Cortex of kidney (tissue), 1 donor: Measurements from ENCODE around the gene NFASC.

Source experiments
- DNase-seq: peaks from one replicate; lab custom pipeline; 2025; lab: John Stamatoyannopoulos, UW

The NFASC gene

DNA sequence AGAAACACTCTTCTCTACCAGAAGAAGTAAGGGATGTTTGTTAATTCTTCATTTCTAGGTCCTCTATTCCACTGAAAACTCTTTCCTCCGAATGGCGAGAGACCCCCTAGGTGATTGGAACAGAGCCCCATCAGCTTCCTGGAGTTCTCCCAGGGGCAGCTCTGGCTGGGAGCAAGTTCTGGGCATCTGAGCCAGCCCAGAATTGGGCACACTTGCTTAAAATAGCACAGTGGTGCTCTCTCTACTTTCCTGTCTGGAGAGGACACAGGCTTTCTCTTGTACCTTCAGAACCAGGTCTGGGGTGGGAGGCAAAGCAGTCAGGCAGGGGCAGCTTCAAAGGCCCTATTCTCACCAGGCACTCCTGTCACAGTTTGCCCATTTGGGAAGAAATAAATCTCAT, 89.2 kb downstream of the NFASC start:
- no peak for DNase-seq

- DNase-seq: no peak
Observed at GRCh38 chr1:204960306-204961125, 89.9 kb downstream of the NFASC start.

GRCh38 chr1:204961765-204962419, 91.2 kb downstream of the NFASC start:
- no peak for DNase-seq

- no peak for DNase-seq
Observed at GRCh38 chr1:204962742-204963632, 92.3 kb downstream of the NFASC start.

GRCh38 chr1:204967451-204967850, 96.8 kb downstream of the NFASC start:
- no peak for DNase-seq

DNA sequence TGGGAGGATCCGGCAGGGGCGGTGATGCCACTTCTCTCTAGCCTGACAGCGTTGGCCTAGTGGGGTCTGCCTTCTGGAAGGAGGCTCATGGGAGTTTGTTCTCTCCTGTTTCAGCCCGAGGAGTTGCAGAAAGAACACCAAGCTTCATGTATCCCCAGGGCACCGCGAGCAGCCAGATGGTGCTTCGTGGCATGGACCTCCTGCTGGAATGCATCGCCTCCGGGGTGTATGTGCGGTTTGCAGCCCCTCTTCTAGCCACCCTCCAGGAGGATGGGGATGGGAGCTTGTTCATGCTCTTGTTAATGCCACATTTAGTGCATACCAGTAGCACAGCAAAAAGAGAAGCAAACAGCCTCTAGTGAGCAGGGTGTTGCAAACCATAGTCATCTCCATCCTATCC, 97.5 kb downstream of the NFASC start:
- DNase-seq: no peak

- DNase-seq: no peak
Observed at GRCh38 chr1:204968951-204969350, 98.3 kb downstream of the NFASC start.

- no peak for DNase-seq
Observed at GRCh38 chr1:204970937-204971336, 100.3 kb downstream of the NFASC start.

DNA sequence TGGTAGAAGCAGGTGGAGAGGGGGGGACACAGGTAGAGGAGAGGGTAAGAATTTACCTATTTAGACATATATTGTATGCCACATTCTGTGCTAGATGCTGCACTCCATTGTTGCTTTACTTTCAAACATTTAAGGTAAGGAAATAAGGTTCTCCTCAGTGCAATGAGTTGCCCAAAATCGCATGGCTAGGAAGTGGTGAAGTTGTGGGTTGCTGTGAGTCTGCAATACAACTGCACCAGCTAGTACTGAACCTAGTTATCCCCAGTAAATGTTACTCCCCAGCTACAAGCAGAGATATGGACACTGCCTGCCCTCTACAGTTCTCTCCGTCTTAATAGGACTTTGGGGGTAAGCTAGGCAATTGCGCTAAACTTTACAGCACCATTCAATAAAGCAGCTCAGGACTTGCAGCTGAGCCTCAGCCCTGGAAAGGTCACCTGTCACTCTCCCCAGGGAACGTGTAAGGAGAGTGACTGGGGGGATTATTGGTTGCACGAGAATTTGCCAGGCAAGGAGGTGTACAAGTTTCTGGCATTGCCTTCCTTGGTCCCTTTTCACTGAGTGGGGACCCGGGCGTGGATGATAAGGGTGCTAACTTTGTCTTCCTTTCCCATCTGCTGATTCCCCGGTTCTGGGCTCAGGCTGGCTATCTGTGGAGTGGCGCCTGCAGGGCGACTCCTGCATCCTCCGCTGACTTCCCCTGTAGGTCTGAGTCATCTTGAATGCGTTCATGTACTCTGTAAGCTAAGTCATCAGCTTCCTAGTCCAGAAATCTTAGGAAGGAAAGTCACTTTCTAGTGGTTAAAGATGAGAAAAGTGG, 101.1 kb downstream of the NFASC start:
- no peak for DNase-seq

GRCh38 chr1:204972426-204972825, 101.8 kb downstream of the NFASC start:
- DNase-seq: no peak

- DNase-seq: no peak
Observed at GRCh38 chr1:204973449-204973848, 102.8 kb downstream of the NFASC start.

GRCh38 chr1:204974327-204974726, 103.7 kb downstream of the NFASC start:
- DNase-seq: no peak

DNA sequence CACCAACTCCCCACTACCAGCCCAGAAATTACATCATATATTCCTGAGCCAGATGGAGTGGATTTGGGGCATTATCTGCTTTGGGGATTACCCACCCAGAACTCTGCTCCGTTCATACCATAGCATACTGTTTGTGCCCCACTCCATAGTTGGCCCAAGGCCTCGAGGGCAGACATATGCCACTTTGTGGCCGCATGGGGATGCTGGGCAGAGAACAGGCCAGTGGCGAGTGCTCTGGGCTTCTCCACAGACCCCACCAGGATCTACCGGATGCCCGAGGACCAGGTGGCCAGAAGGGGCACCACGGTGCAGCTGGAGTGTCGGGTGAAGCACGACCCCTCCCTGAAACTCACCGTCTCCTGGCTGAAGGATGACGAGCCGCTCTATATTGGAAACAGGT, 104.4 kb downstream of the NFASC start:
- DNase-seq: no peak

DNA sequence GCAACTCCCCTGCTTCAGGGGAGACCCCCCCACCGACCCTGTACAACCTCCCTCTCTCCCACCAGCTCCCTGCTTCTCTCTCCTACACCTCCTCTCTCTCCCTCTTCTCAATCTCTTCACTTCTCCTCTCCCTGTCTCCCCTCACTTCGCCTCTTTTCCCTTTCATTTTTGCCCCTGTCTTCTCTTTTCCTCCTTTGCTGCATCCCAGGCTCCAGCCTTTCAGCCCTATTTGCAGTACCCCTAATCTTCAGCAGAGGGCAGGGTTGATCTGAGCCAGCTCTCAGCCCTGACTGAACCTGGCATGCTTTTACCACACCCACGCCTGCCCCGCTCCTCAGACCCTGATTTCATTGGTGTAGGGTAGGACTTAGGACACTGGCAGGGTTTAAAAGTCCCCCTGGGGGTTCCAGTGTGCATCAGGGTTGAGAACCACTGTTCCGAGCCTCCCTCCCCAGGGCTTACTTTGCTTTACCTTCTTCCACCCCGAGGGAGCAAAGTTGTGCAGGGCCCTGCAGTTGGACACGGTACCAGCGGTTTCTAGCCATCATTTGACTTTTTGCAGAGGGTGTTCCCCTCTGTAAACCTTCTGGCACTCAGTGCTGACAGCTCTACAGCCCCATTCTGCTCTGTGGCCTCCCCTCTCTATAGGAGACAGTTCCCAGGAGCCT, 105.0 kb downstream of the NFASC start:
- DNase-seq: no peak

DNA sequence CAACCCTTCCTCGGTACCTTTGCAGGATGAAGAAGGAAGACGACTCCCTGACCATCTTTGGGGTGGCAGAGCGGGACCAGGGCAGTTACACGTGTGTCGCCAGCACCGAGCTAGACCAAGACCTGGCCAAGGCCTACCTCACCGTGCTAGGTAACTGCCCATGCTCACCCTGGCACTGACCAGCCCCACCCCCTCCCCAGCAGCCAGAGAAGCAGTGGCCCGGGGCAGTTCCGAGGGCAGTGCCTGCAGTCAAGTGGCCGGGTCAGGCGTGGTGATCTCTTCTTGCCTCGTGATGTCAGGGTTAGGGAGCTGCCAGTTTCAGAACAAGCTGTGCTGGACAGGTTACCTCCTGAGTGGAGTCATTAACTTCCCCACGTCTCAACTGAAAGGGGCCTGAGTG, 106.0 kb downstream of the NFASC start:
- DNase-seq: no peak

GRCh38 chr1:204977318-204977717, 106.7 kb downstream of the NFASC start:
- DNase-seq: no peak

GRCh38 chr1:204978782-204979181, 108.1 kb downstream of the NFASC start:
- DNase-seq: no peak

GRCh38 chr1:204979306-204979705, 108.6 kb downstream of the NFASC start:
- no peak for DNase-seq

DNA sequence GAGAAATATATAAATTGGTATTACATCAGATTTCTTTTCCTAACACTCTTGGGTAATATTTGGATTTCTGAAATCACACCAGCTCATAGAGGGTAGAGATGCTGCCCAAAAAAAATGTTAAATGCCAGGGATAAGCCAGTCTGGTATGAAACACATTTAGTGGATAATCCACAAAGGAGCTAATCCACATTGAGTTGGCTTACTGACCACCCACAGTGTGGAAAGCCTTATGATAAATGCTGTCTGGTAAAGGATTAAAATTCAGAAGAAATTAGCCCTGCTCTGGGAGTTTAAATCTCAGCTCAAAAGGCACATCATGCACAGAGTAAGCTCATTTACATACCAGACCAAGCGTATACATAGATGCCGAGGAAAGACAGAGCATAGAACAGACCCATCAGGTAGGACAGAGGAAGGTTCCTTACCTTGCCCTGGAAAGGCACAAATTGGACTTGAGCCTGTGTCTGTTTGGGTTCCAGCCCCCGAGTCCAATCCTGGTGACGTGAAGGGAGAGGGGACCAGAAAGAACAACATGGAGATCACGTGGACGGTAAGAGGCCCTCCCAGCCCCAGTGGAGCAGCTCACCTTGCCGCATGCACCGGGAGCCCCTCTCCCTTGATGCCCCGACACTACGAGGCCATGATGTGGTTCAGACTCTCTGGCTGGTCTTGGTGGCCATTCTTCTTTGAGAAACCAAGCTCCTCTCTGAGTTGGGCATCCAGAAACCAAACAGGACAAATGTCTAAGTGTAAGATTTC, 109.4 kb downstream of the NFASC start:
- DNase-seq: no peak

DNA sequence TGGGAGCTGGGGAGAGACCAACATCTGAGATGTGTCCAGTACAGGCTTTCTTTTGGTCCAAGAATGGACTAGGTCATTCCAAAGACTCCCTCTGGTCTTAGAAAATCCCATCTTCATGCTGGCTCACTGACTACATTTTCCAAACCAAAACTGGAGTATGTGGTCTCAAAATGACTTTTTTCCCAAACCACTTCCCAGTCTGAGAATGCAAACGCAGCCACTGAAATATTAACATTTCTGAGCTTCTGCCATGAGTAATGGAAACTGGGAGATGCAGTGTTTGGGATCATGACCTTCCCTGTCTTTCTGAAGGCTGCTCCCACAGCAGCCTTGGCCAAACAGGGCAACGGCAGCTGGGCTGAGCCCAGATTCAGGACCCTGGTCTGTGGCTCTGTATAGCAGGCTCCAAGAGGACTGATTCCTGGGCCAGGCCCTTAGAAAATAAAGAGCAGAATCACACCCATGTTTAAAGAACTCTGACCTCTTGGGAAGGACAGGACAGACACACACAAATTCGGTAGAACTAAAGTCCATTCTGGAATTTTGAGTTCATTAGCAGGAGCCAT, 110.3 kb downstream of the NFASC start:
- no peak for DNase-seq
